Uterus (tissue), 2 donors: Measurements from ENCODE around the gene NAA35.

Experiments
- CTCF ChIP-seq, 4 experiments: fragments of 200-600 bp in 2 of 4; fragments of 450-650 bp in 2 of 4; sonication (generic) in 2 of 4; IDR thresholded peaks; one replicate each; pipeline ENCODE4 v1.5.1; 2016 to 2019; ENCODE audit warnings: antibody characterized with exemption in 4 of 4, mild to moderate bottlenecking in 2 of 4, moderate library complexity in 1 of 4
- POLR2A ChIP-seq, 2 donors: fragments of 450-650 bp; IDR thresholded peaks; one replicate each; pipeline ENCODE4 v1.6.1; 2016; ENCODE audit warnings: antibody characterized with exemption in 2 of 2, mild to moderate bottlenecking in 1 of 2, moderate library complexity in 1 of 2

- no peak for TF ChIP-seq POLR2A (IDR thresholded peaks at IDR 0.05)
- TF ChIP-seq CTCF (IDR thresholded peaks at IDR 0.05) = no peak
These were observed 24.0 kb downstream of the NAA35 start for GRCh38 chr9:85964949-85965348.
